Calu3 (cell line): ENCODE data around the gene PRAMEF18. TPM values are rescaled to one million over a fixed set of nuclear protein-coding genes. Genes with fewer than 3 reads are reported as not detected.
"Not testable (repeated sequence)": the region's sequence is repeated elsewhere in the genome, so short reads cannot be mapped to it uniquely, and the experiment has no call there.

Experiments used
- BruUV-seq: library from RNA; stranded (reverse); fragments of 400-500 nt; replicated peaks from 2 replicates; lab custom pipeline; 2021; lab: Mats Ljungman, UMichigan
- CTCF ChIA-PET: fragments of 300-600 bp; sonication (Branson Sonifier 250); formaldehyde crosslinking; loops from one replicate; lab custom pipeline; 2022; ENCODE audit warnings: antibody characterized with exemption; lab: Charles Lee
- DNase-seq: peaks from one replicate; pipeline ENCODE4 v3.0.0; 2022
- H3K27ac Mint-ChIP-seq: one replicate; pipeline ENCODE4 v1.8.0; 2022; ENCODE audit warnings: mixed read lengths; ENCODE audit not compliant: unreplicated experiment
- H3K27me3 Mint-ChIP-seq: one replicate; pipeline ENCODE4 v1.8.0; 2022; ENCODE audit warnings: mixed read lengths; ENCODE audit not compliant: unreplicated experiment
- H3K36me3 Mint-ChIP-seq: one replicate; pipeline ENCODE4 v1.8.0; 2022; ENCODE audit warnings: mild to moderate bottlenecking, moderate library complexity, mixed read lengths; ENCODE audit not compliant: insufficient read depth, unreplicated experiment
- H3K4me1 Mint-ChIP-seq: one replicate; pipeline ENCODE4 v1.8.0; 2022; ENCODE audit warnings: mild to moderate bottlenecking, low read depth, mixed read lengths; ENCODE audit not compliant: unreplicated experiment
- H3K4me3 Mint-ChIP-seq: one replicate; pipeline ENCODE4 v1.8.0; 2022; ENCODE audit warnings: mild to moderate bottlenecking, low read depth, moderate library complexity, mixed read lengths; ENCODE audit not compliant: unreplicated experiment
- H3K9me3 Mint-ChIP-seq: one replicate; pipeline ENCODE4 v1.8.0; 2022; ENCODE audit warnings: low read depth, mixed read lengths; ENCODE audit not compliant: unreplicated experiment
- intact Hi-C: fragments of 100-400 bp; cut with micrococcal nuclease; formaldehyde crosslinking; loops from one replicate; pipeline ENCODE4 v1.10.0; 2022; ENCODE audit not compliant: unreplicated experiment
- total RNA-seq: library from RNA; stranded (reverse); gene quantifications from 2 replicates; pipeline ENCODE4 v1.2.3, GENCODE V29; 2022
- TF ChIP-seq, protein P1 (sequence below): fragments of 200-600 bp; IDR thresholded peaks from one replicate; pipeline ENCODE4 v1.8.0; 2022; ENCODE audit warnings: antibody characterized with exemption; ENCODE audit not compliant: unreplicated experiment

PRAMEF18 gene
- total RNA-seq, 1 experiment from 2014 or later = not detected

DNA sequence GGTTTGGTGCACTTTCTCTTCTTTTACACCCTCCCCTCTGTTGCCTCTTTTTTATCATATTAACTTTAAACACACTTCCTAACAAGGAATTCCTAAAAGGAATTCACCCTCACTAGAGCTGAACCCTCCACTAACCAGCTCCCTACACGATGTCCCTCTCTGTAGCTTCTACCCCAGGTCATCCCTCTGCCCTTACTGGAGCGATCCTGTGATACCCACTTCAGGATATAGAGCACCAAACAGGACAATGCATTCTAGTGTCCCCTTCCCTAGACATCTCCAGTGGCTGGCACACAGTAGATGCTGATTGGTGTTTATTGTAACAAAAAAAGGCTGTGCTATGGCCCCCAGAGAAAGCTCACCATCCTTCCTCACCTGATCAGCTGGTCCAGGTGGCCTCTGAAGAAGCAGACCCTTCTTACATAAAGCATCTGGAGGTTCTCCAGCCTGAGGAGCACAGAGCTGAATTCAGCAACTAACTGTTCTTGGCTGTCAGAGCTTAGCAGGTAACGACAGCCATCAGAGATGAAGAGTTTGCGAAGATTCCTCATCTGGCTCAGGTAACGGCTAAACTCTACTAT, 1.4 kb downstream of the PRAMEF18 start:
- Mint-ChIP-seq H3K4me1 (no peaks in the 10 kb centered on the region), H3K27me3 (peaks cover 8% of the 10 kb centered on the region), H3K36me3 (no peaks in the 10 kb centered on the region), H3K4me3 (no peak overlapping the region), H3K27ac (no peak overlapping the region), H3K9me3 (no peaks in the 10 kb centered on the region)
- CTCF ChIA-PET = no interaction called here
- BruUV-seq = no TSS peak
- intact Hi-C loops = no loop called here
- DNase-seq = no peak
- TF ChIP-seq, protein P1, sequence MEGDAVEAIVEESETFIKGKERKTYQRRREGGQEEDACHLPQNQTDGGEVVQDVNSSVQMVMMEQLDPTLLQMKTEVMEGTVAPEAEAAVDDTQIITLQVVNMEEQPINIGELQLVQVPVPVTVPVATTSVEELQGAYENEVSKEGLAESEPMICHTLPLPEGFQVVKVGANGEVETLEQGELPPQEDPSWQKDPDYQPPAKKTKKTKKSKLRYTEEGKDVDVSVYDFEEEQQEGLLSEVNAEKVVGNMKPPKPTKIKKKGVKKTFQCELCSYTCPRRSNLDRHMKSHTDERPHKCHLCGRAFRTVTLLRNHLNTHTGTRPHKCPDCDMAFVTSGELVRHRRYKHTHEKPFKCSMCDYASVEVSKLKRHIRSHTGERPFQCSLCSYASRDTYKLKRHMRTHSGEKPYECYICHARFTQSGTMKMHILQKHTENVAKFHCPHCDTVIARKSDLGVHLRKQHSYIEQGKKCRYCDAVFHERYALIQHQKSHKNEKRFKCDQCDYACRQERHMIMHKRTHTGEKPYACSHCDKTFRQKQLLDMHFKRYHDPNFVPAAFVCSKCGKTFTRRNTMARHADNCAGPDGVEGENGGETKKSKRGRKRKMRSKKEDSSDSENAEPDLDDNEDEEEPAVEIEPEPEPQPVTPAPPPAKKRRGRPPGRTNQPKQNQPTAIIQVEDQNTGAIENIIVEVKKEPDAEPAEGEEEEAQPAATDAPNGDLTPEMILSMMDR = no peak

DNA sequence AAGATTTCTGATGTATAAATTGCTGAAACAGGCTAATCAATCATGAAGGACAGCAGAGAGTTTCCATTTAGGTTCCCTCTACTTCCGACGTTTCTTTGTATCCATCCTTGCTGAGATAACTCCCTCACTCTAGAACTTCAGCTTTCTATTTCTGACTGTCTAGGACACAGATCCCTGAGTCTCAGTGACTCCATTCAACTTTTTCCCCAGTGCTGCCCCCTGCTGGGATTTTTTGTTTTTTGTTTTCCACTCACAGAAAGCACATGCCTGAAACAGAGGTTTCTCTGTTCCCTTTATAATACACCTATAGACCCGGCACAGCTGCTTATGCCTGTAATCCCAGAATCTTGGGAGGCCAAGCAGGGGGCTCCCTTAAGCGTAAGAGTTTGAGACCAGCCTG, 3.2 kb downstream of the PRAMEF18 start:
- H3K9me3 Mint-ChIP-seq, H3K36me3 Mint-ChIP-seq, H3K4me3 Mint-ChIP-seq, CTCF ChIA-PET, DNase-seq, H3K27me3 Mint-ChIP-seq, intact Hi-C loops, H3K27ac Mint-ChIP-seq, BruUV-seq, H3K4me1 Mint-ChIP-seq: not testable (repeated sequence)

DNA sequence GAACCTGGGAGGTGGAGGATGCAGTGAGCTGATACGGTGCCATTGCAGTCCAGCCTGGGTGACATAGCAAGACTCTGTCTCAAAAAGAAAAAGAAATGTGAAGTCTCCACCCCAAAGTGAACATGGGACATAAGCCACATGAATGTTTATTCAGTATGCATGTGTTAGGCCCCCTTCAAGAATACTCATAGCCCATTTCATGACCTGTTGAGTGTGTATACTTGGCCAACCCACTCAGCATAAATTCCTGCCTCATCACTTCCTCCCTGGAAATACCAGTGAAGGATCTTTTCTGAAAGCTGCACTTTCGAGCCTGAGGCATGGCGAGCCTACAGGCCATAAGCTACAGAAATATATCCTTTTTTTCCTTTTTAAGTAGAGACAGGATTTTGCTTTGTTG, 6.8 kb downstream of the PRAMEF18 start:
- H3K9me3 Mint-ChIP-seq, H3K4me1 Mint-ChIP-seq, DNase-seq, intact Hi-C loops, H3K4me3 Mint-ChIP-seq, H3K27ac Mint-ChIP-seq, H3K27me3 Mint-ChIP-seq, BruUV-seq, H3K36me3 Mint-ChIP-seq, CTCF ChIA-PET: not testable (repeated sequence)

DNA sequence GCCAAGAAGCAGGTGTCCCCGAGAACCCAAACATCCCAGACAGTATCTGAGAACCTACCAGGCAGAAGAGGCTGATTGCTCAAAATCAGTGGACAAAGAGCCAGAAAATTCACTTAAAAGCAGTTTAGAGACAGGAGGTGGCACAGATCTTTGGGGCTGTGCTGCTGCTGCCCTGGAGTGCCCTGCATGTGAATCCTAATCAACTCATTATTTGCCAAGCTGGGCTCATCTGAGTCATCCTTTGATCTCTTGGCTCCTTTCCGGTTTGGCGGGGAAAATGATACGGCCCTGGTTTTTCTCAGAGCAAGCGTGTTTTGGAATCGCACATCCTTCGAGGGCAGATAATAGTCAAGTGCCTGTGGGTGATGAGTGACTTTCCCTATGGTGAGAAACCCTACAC, 9.3 kb downstream of the PRAMEF18 start:
- intact Hi-C loops, CTCF ChIA-PET, H3K36me3 Mint-ChIP-seq, H3K9me3 Mint-ChIP-seq, H3K4me3 Mint-ChIP-seq, H3K4me1 Mint-ChIP-seq, BruUV-seq, H3K27me3 Mint-ChIP-seq, DNase-seq, H3K27ac Mint-ChIP-seq: not testable (repeated sequence)

DNA sequence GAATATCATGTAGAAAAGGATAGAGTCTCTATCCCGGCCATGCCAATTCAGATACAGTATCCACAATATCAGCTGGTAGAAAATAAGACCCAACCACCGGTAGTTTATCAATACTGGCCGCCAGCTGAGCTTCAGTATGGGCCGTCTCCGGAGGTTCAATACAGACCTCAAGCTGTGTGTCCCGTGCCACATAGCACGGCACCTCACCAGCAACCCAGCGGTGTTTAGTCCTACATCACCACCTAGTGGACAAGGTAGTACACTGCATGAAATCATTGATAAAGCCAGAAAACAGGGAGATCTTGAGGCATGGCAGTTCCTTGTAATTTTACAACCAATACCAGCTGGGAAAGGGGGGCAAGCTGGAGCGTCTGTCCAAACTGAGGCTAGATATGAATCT, 17.2 kb downstream of the PRAMEF18 start:
- H3K9me3 Mint-ChIP-seq, intact Hi-C loops, H3K4me1 Mint-ChIP-seq, H3K36me3 Mint-ChIP-seq, DNase-seq, H3K4me3 Mint-ChIP-seq, H3K27me3 Mint-ChIP-seq, CTCF ChIA-PET, H3K27ac Mint-ChIP-seq, BruUV-seq: not testable (repeated sequence)

DNA sequence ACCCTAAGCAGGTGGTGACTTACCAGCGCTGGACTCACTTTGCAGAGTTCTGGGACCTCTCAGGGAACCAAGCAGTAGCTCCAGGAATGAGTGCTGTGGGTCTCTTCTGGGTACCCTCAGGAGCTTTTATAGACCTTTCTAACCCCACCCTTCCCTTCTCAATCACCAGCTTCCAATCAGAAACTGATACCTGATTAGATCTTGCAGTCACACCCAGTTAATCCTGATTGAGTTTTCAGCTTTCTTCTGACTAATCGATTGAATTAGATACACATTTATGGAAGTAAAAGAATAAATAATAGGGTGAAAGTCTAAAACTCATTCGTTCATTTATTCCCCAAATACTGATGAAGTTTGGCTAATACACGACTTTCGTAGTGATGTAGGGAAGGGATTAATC, 24.6 kb downstream of the PRAMEF18 start, which contains the start of gene PRAMEF13:
PRAMEF13 (minus strand) TSS at position 101 of the 400 bp plus-strand sequence. CDS start 1,820 bp downstream, outside the sequence.
- BruUV-seq, H3K36me3 Mint-ChIP-seq, H3K27me3 Mint-ChIP-seq, H3K9me3 Mint-ChIP-seq, H3K4me1 Mint-ChIP-seq, DNase-seq, CTCF ChIA-PET, intact Hi-C loops, H3K27ac Mint-ChIP-seq, H3K4me3 Mint-ChIP-seq: not testable (repeated sequence)

Other genes starting within 250 kb of the PRAMEF18 start
- gene PRAMEF27, start 169.6 kb downstream of the PRAMEF18 start, total RNA-seq = not detected in 2 replicates
- gene HNRNPCL3, start 165.4 kb downstream of the PRAMEF18 start, total RNA-seq = not detected in 2 replicates
- gene PRAMEF25, start 155.4 kb downstream of the PRAMEF18 start, total RNA-seq = not detected in 2 replicates
- gene HNRNPCL2, start 109.3 kb downstream of the PRAMEF18 start, total RNA-seq = not detected in 2 replicates
- gene PRAMEF26, start 70.1 kb downstream of the PRAMEF18 start, total RNA-seq = not detected in 2 replicates
- gene HNRNPCL4, start 60.5 kb downstream of the PRAMEF18 start, total RNA-seq = not detected in 2 replicates
- gene PRAMEF9, start 54.3 kb downstream of the PRAMEF18 start, total RNA-seq = not detected in 2 replicates
- not detected in 2 replicates for gene PRAMEF13, start 24.7 kb downstream of the PRAMEF18 start, total RNA-seq
- gene PRAMEF5, start 28.0 kb upstream of the PRAMEF18 start, total RNA-seq = not detected in 2 replicates
- not detected in 2 replicates for gene PRAMEF8, start 59.0 kb upstream of the PRAMEF18 start, total RNA-seq
- gene PRAMEF33, start 77.4 kb upstream of the PRAMEF18 start, total RNA-seq = not detected in 2 replicates
- gene PRAMEF15, start 89.4 kb upstream of the PRAMEF18 start, total RNA-seq = not detected in 2 replicates
- gene PRAMEF14, start 121.0 kb upstream of the PRAMEF18 start, total RNA-seq = not detected in 2 replicates
- not detected in 2 replicates for gene PRAMEF19, start 145.8 kb upstream of the PRAMEF18 start, total RNA-seq
- gene PRAMEF17, start 163.5 kb upstream of the PRAMEF18 start, total RNA-seq = not detected in 2 replicates
- gene PRAMEF20, start 184.3 kb upstream of the PRAMEF18 start, total RNA-seq = not detected in 2 replicates